ENCODE data around the gene PEX7.

DNA sequence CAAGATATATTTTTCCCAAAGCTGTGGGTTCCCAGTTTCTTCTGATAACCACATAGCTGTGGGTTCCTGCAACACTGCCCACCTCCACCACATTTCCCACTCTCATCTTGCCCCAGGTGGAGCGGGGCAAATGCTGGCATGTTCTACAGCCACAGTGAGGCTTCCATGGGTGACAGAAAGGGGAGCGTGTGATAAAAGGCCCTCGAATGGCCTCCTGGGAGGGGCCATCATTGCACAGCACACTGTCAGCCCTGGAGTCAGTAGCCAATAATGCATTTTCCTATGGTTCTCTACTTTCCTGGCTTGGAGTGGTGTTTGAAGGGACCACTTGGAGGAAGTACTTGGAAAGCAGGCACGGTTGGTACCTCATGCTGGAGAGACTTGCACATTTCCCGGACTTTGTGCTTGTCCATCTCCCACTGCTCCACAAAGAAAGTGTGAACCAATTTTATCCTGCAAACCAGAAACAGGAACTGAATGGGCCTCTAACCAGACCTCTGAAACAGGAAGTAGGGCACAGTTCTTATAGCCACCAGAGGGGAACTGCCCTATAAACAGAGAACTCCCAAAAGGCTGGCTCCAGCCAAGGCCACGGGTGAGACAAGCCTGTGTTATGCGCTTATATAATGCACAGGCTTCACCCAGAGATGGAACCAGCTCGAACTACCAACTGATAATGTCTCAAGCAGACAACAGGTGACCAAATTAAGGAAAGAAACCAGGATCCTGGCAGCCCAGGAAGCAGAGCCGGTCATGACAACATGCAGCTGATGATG lies 38.7 kb upstream of the PEX7 start:
- TF ChIP-seq, protein P1, sequence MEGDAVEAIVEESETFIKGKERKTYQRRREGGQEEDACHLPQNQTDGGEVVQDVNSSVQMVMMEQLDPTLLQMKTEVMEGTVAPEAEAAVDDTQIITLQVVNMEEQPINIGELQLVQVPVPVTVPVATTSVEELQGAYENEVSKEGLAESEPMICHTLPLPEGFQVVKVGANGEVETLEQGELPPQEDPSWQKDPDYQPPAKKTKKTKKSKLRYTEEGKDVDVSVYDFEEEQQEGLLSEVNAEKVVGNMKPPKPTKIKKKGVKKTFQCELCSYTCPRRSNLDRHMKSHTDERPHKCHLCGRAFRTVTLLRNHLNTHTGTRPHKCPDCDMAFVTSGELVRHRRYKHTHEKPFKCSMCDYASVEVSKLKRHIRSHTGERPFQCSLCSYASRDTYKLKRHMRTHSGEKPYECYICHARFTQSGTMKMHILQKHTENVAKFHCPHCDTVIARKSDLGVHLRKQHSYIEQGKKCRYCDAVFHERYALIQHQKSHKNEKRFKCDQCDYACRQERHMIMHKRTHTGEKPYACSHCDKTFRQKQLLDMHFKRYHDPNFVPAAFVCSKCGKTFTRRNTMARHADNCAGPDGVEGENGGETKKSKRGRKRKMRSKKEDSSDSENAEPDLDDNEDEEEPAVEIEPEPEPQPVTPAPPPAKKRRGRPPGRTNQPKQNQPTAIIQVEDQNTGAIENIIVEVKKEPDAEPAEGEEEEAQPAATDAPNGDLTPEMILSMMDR (IDR thresholded peaks at IDR 0.05) = no peak
- TF ChIP-seq ZFX (IDR thresholded peaks at IDR 0.05; ENCODE audit: borderline replicate concordance) = no peak
